ENCODE data around the gene SAPCD2. TPM values are rescaled to one million over a fixed set of nuclear protein-coding genes. Genes with fewer than 3 reads are reported as not detected.

Gene SAPCD2
- total and polyA plus RNA-seq, 2 of the 8 experiments (the other 6 are each of a cell fraction or from before 2014, with no cell fraction given): 12.7 to 32.1 TPM

DNA sequence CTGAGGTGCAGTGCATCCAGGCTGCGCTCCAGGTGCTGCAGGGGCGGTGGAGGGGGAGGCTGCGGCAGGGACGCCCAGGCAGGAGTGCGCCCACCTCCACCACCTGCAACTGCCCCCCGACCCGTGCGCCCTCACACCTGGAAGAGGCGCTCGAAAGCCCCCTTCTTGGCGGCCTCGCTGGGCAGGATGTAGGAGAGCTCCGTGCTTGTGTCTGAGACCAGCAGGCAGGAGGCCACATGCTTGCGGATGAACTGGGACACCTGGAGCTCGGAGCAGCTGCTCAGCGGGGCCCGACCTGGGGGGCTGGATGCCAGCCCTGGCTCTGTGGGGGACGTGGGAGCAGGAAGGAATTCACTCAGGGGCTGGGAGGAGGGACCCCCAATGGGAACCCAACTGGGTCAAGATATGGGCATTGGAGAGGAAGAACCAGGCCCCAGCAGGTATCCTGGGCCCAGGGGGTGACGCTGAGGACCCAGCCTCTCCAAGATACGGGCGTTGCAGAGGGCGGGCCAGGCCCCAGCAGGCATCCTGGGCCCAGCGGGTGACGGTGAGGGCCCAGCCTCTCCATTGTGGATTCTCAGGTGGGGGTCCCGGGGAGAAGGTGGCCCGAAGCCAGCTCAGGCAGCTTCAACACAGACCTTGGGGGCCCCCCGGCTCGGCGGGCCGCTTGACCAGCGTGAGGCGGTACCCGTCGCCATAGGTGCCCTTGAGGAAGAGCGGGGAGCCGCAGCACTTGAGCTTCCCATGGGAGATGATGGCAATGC, 55.4 kb downstream of the SAPCD2 start:
- no peak overlapping the region for H4K5ac ChIP-seq (ENCODE audit: insufficient read length, low read depth, low read length)
- DNase-seq (ENCODE audit: low read depth in 1 of 2, low spot score in 2 of 2) (no peak), FAIRE-seq (no peak)
- no peak overlapping the region for H2AFZ ChIP-seq (ENCODE audit: low read length)
- H3K27ac ChIP-seq (ENCODE audit: low read depth, low read length): no peak overlapping the region
- no peaks in the 10 kb centered on the region; a peak in 1 of 7 replicates for H3K27me3 ChIP-seq (replicated peaks in 1 of 4; ENCODE audit: control insufficient read depth in 3 of 4, extremely low read depth in 1 of 4, insufficient read depth in 3 of 4, low read length in 3 of 4)
- no peaks in the 10 kb centered on the region for H3K79me1 ChIP-seq (ENCODE audit: low read depth, low read length)
- no peak overlapping the region for H3K56ac ChIP-seq (replicated peaks; ENCODE audit: insufficient read length, low read depth, low read length)
- no peak overlapping the region for H2BK20ac ChIP-seq (ENCODE audit: low read length)
- H3K4me3 ChIP-seq (ENCODE audit: extremely low read depth in 1 of 4, insufficient read depth in 2 of 4, low read depth in 3 of 4, low read length in 4 of 4): no peak overlapping the region
- H3K9me3 ChIP-seq (ENCODE audit: insufficient read depth in 2 of 2, low read depth in 1 of 2, low read length in 1 of 2): peaks cover 0 to 27% of the 10 kb centered on the region in 2 experiments; a peak in 2 of 4 replicates
- no peak overlapping the region for H2BK5ac ChIP-seq (ENCODE audit: low read depth, low read length)
- H3K14ac ChIP-seq (ENCODE audit: insufficient read length): no peak overlapping the region
- H3K36me3 ChIP-seq (ENCODE audit: control insufficient read depth in 2 of 4, insufficient read depth in 4 of 4, low read length in 3 of 4): peaks cover 0 to 13% (median 0%) of the 10 kb centered on the region in 4 experiments; a peak in 1 of 8 replicates
- H2BK120ac ChIP-seq (replicated peaks; ENCODE audit: low read depth, low read length): no peak overlapping the region
- H3K23me2 ChIP-seq (ENCODE audit: low read depth, low read length): no peaks in the 10 kb centered on the region; the same call in 1 of the 2 replicates
- no peak overlapping the region for H2AK5ac ChIP-seq (ENCODE audit: low read depth, low read length)
- H4K91ac ChIP-seq (replicated peaks; ENCODE audit: insufficient read length, low read length): no peak overlapping the region
- H3K9ac ChIP-seq (replicated peaks in 1 of 4; ENCODE audit: extremely low read depth in 1 of 4, low read depth in 3 of 4, low read length in 3 of 4): no peak overlapping the region
- no peak overlapping the region for H3K18ac ChIP-seq (ENCODE audit: extremely low read depth, low read length)
- no peak overlapping the region for H2BK12ac ChIP-seq (ENCODE audit: low read depth, low read length)
- WGBS, 2 experiments (ENCODE audit: extremely low coverage in 1 of 2, insufficient coverage in 1 of 2, insufficient read length in 1 of 2, insufficient replicate concordance in 2 of 2, low coverage in 1 of 2, low lambda C conversion rate in 2 of 2, missing lambda C conversion rate in 1 of 2): 92% methylated on average over 36 of the region's 36 CpGs; no CpG with 5 or more reads in 1 of the 2 experiments
- CTCF ChIA-PET (ENCODE audit: partially characterized antibody): interaction anchor here (1.0 to 2.8 kb wide), 7 partner anchors 10 to 67 kb away, joined by 3 to 11 read pairs (median 5); no protein-coding TSS in a partner anchor
- no peak overlapping the region for H4K8ac ChIP-seq (ENCODE audit: extremely low read depth, insufficient read depth, low read length)
- H3K79me2 ChIP-seq (ENCODE audit: control insufficient read depth in 1 of 2, insufficient read depth in 2 of 2, low read length in 2 of 2): no peaks in the 10 kb centered on the region
- H3K23ac ChIP-seq (ENCODE audit: insufficient read length): no peak overlapping the region
- H2BK15ac ChIP-seq (ENCODE audit: low read length): no peak overlapping the region
- no peaks in the 10 kb centered on the region for H4K20me1 ChIP-seq (replicated peaks in 1 of 2; ENCODE audit: control insufficient read depth in 1 of 2, insufficient read depth in 2 of 2, low read length in 2 of 2)
- POLR2A ChIA-PET (ENCODE audit: partially characterized antibody): no interaction called here
- H3K4ac ChIP-seq (replicated peaks; ENCODE audit: insufficient read length, low read depth, low read length): no peak overlapping the region
- peaks cover 0 to 7% (median under 1%) of the 10 kb centered on the region in 4 experiments; a peak in 2 of 7 replicates for H3K4me1 ChIP-seq (replicated peaks in 1 of 4; ENCODE audit: control insufficient read depth in 3 of 4, insufficient read depth in 4 of 4, low read length in 3 of 4)
- H3K4me2 ChIP-seq (ENCODE audit: insufficient read depth in 1 of 2, low read depth in 2 of 2, low read length in 2 of 2): no peak overlapping the region
- TF ChIP-seq, protein P1, sequence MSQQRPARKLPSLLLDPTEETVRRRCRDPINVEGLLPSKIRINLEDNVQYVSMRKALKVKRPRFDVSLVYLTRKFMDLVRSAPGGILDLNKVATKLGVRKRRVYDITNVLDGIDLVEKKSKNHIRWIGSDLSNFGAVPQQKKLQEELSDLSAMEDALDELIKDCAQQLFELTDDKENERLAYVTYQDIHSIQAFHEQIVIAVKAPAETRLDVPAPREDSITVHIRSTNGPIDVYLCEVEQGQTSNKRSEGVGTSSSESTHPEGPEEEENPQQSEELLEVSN (IDR thresholded peaks at IDR 0.05): no peak
- TF ChIP-seq RNF2 (IDR thresholded peaks at IDR 0.05; ENCODE audit: borderline replicate concordance, low read depth, low read length, missing control alignments, poor library complexity, severe bottlenecking) (no peak), SP4 (IDR thresholded peaks at IDR 0.05; ENCODE audit: low read length) (no peak), JUN (IDR thresholded peaks at IDR 0.05; ENCODE audit: low read depth, low read length) (no peak), TCF12 (IDR thresholded peaks at IDR 0.05; ENCODE audit: low read depth, low read length) (no peak), CBX8 (IDR thresholded peaks at IDR 0.05; ENCODE audit: borderline replicate concordance, low read depth, low read length) (no peak)
- TF ChIP-seq, protein P2, sequence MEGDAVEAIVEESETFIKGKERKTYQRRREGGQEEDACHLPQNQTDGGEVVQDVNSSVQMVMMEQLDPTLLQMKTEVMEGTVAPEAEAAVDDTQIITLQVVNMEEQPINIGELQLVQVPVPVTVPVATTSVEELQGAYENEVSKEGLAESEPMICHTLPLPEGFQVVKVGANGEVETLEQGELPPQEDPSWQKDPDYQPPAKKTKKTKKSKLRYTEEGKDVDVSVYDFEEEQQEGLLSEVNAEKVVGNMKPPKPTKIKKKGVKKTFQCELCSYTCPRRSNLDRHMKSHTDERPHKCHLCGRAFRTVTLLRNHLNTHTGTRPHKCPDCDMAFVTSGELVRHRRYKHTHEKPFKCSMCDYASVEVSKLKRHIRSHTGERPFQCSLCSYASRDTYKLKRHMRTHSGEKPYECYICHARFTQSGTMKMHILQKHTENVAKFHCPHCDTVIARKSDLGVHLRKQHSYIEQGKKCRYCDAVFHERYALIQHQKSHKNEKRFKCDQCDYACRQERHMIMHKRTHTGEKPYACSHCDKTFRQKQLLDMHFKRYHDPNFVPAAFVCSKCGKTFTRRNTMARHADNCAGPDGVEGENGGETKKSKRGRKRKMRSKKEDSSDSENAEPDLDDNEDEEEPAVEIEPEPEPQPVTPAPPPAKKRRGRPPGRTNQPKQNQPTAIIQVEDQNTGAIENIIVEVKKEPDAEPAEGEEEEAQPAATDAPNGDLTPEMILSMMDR (IDR thresholded peaks at IDR 0.05; ENCODE audit: control extremely low read depth in 1 of 3, insufficient read depth in 1 of 3, low read depth in 1 of 3, low read length in 3 of 3): no peak
